ENCODE measurements around the gene ZBTB8OS. TPM values are rescaled to one million over a fixed set of nuclear protein-coding genes. Genes with fewer than 3 reads are reported as not detected.
"Not testable (repeated sequence)": the region's sequence is repeated elsewhere in the genome, so short reads cannot be mapped to it uniquely, and the experiment has no call there.

The ZBTB8OS gene
- total RNA-seq, 2 donors from 2014 or later, result 42.4 to 45.7 TPM

GRCh38 chr1:32681509-32681908 is 31.2 kb upstream of the ZBTB8OS start:
- Histone ChIP-seq H3K9me3 (no peaks in the 10 kb centered on the region), H3K4me3 (no peak overlapping the region), H3K9ac (ENCODE audit: low read depth in 2 of 2, low read length in 2 of 2) (no peak overlapping the region), H3K4me1 (peaks cover 7% of the 10 kb centered on the region), H3K27ac (peak overlapping the region; percentile 17), H3K36me3 (peaks cover 6% of the 10 kb centered on the region), H3K27me3 (no peaks in the 10 kb centered on the region)
- TF ChIP-seq, protein P1, sequence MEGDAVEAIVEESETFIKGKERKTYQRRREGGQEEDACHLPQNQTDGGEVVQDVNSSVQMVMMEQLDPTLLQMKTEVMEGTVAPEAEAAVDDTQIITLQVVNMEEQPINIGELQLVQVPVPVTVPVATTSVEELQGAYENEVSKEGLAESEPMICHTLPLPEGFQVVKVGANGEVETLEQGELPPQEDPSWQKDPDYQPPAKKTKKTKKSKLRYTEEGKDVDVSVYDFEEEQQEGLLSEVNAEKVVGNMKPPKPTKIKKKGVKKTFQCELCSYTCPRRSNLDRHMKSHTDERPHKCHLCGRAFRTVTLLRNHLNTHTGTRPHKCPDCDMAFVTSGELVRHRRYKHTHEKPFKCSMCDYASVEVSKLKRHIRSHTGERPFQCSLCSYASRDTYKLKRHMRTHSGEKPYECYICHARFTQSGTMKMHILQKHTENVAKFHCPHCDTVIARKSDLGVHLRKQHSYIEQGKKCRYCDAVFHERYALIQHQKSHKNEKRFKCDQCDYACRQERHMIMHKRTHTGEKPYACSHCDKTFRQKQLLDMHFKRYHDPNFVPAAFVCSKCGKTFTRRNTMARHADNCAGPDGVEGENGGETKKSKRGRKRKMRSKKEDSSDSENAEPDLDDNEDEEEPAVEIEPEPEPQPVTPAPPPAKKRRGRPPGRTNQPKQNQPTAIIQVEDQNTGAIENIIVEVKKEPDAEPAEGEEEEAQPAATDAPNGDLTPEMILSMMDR (IDR thresholded peaks at IDR 0.05), result no peak
- no peak for DNase-seq
- intact Hi-C loops (cut with DNase I), result no loop called here

- Histone ChIP-seq H3K36me3 (peaks cover 6% of the 10 kb centered on the region), H3K27me3 (no peaks in the 10 kb centered on the region), H3K9ac (ENCODE audit: low read depth in 2 of 2, low read length in 2 of 2) (no peak overlapping the region), H3K27ac (no peak overlapping the region), H3K4me3 (no peak overlapping the region), H3K9me3 (no peaks in the 10 kb centered on the region), H3K4me1 (peaks cover 7% of the 10 kb centered on the region)
- intact Hi-C loops (cut with DNase I), result no loop called here
- TF ChIP-seq, protein P1 (IDR thresholded peaks at IDR 0.05), result no peak
- no peak for DNase-seq
These were observed 30.3 kb upstream of the ZBTB8OS start for GRCh38 chr1:32680642-32681041.

DNA sequence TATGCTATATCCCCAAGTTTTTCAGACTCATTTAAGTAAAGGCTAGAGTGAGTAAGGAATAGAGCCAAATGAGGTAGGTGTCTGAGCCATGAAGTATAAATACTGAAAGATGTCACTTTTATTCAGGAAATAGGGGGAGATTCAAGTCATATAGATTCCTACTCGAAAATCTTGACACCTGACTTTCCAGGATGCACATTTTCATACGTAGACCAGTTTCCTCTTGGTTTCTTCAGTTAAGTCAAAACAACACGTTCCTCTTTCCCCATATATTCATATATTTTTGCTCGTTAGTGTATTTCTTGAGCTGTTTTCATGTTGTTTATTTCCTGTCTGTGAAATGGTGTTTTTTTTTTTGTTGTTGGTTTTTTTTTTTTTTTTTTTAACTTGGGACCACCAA is 29.6 kb upstream of the ZBTB8OS start:
- DNase-seq; H3K4me3 ChIP-seq; H3K27me3 ChIP-seq; H3K36me3 ChIP-seq; H3K9ac ChIP-seq (ENCODE audit: low read depth in 2 of 2, low read length in 2 of 2); H3K27ac ChIP-seq; H3K4me1 ChIP-seq; H3K9me3 ChIP-seq; intact Hi-C loops (cut with DNase I): not testable (repeated sequence)

- Histone ChIP-seq H3K9ac (ENCODE audit: low read depth in 2 of 2, low read length in 2 of 2) (no peak overlapping the region), H3K9me3 (no peaks in the 10 kb centered on the region), H3K36me3 (peaks cover 15% of the 10 kb centered on the region), H3K27ac (no peak overlapping the region), H3K4me3 (no peak overlapping the region), H3K4me1 (peaks cover 7% of the 10 kb centered on the region), H3K27me3 (no peaks in the 10 kb centered on the region)
- TF ChIP-seq, protein P1 (IDR thresholded peaks at IDR 0.05), result no peak
- no peak for DNase-seq
- intact Hi-C loops (cut with DNase I), result no loop called here
These were observed 26.6 kb upstream of the ZBTB8OS start for GRCh38 chr1:32676945-32677344.

DNA sequence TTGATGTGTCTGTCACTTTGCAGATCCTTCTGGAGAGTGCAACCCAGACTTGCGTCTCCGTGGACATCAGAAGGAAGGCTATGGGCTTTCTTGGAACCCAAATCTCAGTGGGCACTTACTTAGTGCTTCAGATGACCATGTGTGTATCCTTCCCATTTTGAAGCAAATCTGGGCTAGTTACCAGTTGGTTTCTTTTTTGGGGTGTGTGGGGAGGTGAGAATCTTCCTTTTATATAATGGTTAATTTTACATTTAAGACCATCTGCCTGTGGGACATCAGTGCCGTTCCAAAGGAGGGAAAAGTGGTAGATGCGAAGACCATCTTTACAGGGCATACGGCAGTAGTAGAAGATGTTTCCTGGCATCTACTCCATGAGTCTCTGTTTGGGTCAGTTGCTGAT is 18.4 kb upstream of the ZBTB8OS start:
- DNase-seq; H3K4me1 ChIP-seq; H3K9ac ChIP-seq (ENCODE audit: low read depth in 2 of 2, low read length in 2 of 2); intact Hi-C loops (cut with DNase I); H3K27me3 ChIP-seq; H3K27ac ChIP-seq; H3K9me3 ChIP-seq; H3K4me3 ChIP-seq: not testable (repeated sequence)
- H3K36me3 ChIP-seq, result peaks cover 22% of the 10 kb centered on the region

- no peaks in the 10 kb centered on the region for H3K4me1 ChIP-seq
- TF ChIP-seq, protein P1 (IDR thresholded peaks at IDR 0.05), result no peak
- H3K36me3 ChIP-seq, result peaks cover 17% of the 10 kb centered on the region
- no peaks in the 10 kb centered on the region for H3K9me3 ChIP-seq
- no peak for DNase-seq
- no peaks in the 10 kb centered on the region for H3K27me3 ChIP-seq
- H3K4me3 ChIP-seq, result no peak overlapping the region
- no peak overlapping the region for H3K9ac ChIP-seq (ENCODE audit: low read depth in 2 of 2, low read length in 2 of 2)
- H3K27ac ChIP-seq, result no peak overlapping the region
- intact Hi-C loops (cut with DNase I), result no loop called here
These were observed 16.7 kb upstream of the ZBTB8OS start for GRCh38 chr1:32666901-32667566.

Data from colonic mucosa (tissue), 4 donors.